Naive thymus-derived CD4-positive, alpha-beta T cell (primary cell): Measurements from ENCODE around the gene VAMP1. TPM values are rescaled to one million over a fixed set of nuclear protein-coding genes. Genes with fewer than 3 reads are reported as not detected.

ENCODE experiments used
- ATAC-seq: fragments of 150-1000 bp; cut with Tn5 transposase; 2 replicates; pipeline ENCODE4 v1.10.0; 2021; ENCODE audit warnings: mild to moderate bottlenecking, moderate library complexity
- CTCF ChIA-PET: fragments of 350-600 bp; sonication (Branson Sonifier 250); formaldehyde crosslinking; loops from one replicate; lab custom pipeline; 2021; ENCODE audit warnings: antibody characterized with exemption; lab: Charles Lee
- POLR2A ChIA-PET: fragments of 350-600 bp; sonication (Branson Sonifier 250); formaldehyde crosslinking; loops from one replicate; lab custom pipeline; 2021; ENCODE audit warnings: antibody characterized with exemption, inconsistent platforms; lab: Charles Lee
- DNase-seq, 9 donors: peaks; one replicate each; pipeline versions ENCODE4 v3.0.0 to v3.0.0-alpha.2; 2020 to 2022; ENCODE audit warnings: mixed read lengths in 1 of 9
- H3K27ac ChIP-seq: one replicate; pipeline ENCODE4 v1.7.0; 2013; ENCODE audit warnings: mild to moderate bottlenecking, low read depth, low read length, moderate library complexity
- H3K27me3 ChIP-seq, 2 donors: one replicate each; pipeline ENCODE4 v1.7.0; 2013; ENCODE audit warnings: low read length in 2 of 2, mild to moderate bottlenecking in 2 of 2, moderate library complexity in 2 of 2; ENCODE audit not compliant: control insufficient read depth in 2 of 2, insufficient read depth in 2 of 2
- H3K36me3 ChIP-seq, 3 experiments: 1 replicate in 2 of 3; 2 replicates in 1 of 3; pipeline ENCODE4 v1.7.0; 2013; ENCODE audit warnings: low read length in 3 of 3, mild to moderate bottlenecking in 3 of 3, moderate library complexity in 1 of 3; ENCODE audit not compliant: insufficient read depth in 3 of 3, control insufficient read depth in 2 of 3
- H3K4me1 ChIP-seq, 2 donors: one replicate each; pipeline ENCODE4 v1.7.0; 2013; ENCODE audit warnings: low read length in 2 of 2, mild to moderate bottlenecking in 2 of 2, moderate library complexity in 1 of 2; ENCODE audit not compliant: control insufficient read depth in 2 of 2, insufficient read depth in 2 of 2
- H3K4me3 ChIP-seq: 2 replicates; pipeline ENCODE4 v1.7.0; 2013; ENCODE audit warnings: mild to moderate bottlenecking, low read length
- H3K9me3 ChIP-seq, 3 experiments: 1 replicate in 2 of 3; 2 replicates in 1 of 3; pipeline ENCODE4 v1.7.0; 2013; ENCODE audit warnings: low read length in 3 of 3; ENCODE audit not compliant: control insufficient read depth in 2 of 3
- H3K27ac Mint-ChIP-seq, 9 donors: one replicate each; pipeline ENCODE4 v1.8.0; 2020 to 2022; ENCODE audit warnings: mixed read lengths in 9 of 9, mild to moderate bottlenecking in 8 of 9, moderate library complexity in 5 of 9, inconsistent platforms in 2 of 9
- H3K27me3 Mint-ChIP-seq, 5 donors: one replicate each; pipeline ENCODE4 v1.8.0; 2021 to 2022; ENCODE audit warnings: mixed read lengths in 5 of 5, mild to moderate bottlenecking in 1 of 5
- H3K36me3 Mint-ChIP-seq, 5 donors: one replicate each; pipeline ENCODE4 v1.8.0; 2020 to 2022; ENCODE audit warnings: mixed read lengths in 5 of 5, mild to moderate bottlenecking in 3 of 5, inconsistent platforms in 1 of 5
- H3K4me1 Mint-ChIP-seq, 7 donors: one replicate each; pipeline ENCODE4 v1.8.0; 2020 to 2022; ENCODE audit warnings: mixed read lengths in 7 of 7, mild to moderate bottlenecking in 3 of 7, inconsistent platforms in 1 of 7
- H3K4me3 Mint-ChIP-seq, 10 donors: one replicate each; pipeline ENCODE4 v1.8.0; 2020 to 2022; ENCODE audit warnings: mild to moderate bottlenecking in 10 of 10, mixed read lengths in 10 of 10, moderate library complexity in 6 of 10, inconsistent platforms in 2 of 10
- H3K9me3 Mint-ChIP-seq, 11 donors: one replicate each; pipeline ENCODE4 v1.8.0; 2020 to 2022; ENCODE audit warnings: mixed read lengths in 11 of 11, mild to moderate bottlenecking in 4 of 11, inconsistent platforms in 1 of 11, moderate library complexity in 1 of 11
- intact Hi-C, 2 donors: fragments of 100-400 bp; cut with micrococcal nuclease; formaldehyde crosslinking; loops; one replicate each; pipeline ENCODE4 v1.15.1; 2023
- polyA plus RNA-seq, 2 donors: library from polyadenylated mRNA; unstranded; fragments of 300-500 nt; fragmentation: Illumina TruSeq; gene quantifications; one replicate each; pipeline ENCODE4 v1.2.3, GENCODE V29; 2021
- total RNA-seq, 6 experiments: library from RNA in 5 of 6; stranded (reverse) in 5 of 6; gene quantifications; 1 replicate in 5 of 6; 2 replicates in 1 of 6; pipeline ENCODE4 v1.2.3 and lab custom pipeline; 2021 to 2026

The VAMP1 gene
- total and polyA plus RNA-seq, 7 experiments from 2014 or later: 10.9 to 123 (median 41.0) TPM

- intact Hi-C loops: loop anchor here (1.0 to 5.0 kb wide), 5 partner anchors 9 to 292 kb away; partner anchors contain the start of genes TAPBPL (in 2 of the 2), CD27 (in 1 of the 2), IFFO1 (in 1 of the 2) and MLF2 (in 1 of the 2)
- CTCF ChIA-PET: interaction anchor here (1.0 to 6.8 kb wide), 10 partner anchors 9 to 319 kb away, joined by 3 to 201 read pairs (median 7); partner anchors contain the start of genes CD27, TAPBPL and VAMP1
- peak overlapping the region; percentile 54 for H3K4me3 ChIP-seq
- no peaks in the 10 kb centered on the region for H3K27me3 ChIP-seq
- Mint-ChIP-seq H3K27me3 (no peaks in the 10 kb centered on the region), H3K9me3 (no peaks in the 10 kb centered on the region), H3K4me3 (peak overlapping the region; percentile 74 to 89 (median 85)), H3K4me1 (peaks cover 63 to 95% (median 83%) of the 10 kb centered on the region in 7 donors), H3K36me3 (peaks cover 19 to 78% (median 54%) of the 10 kb centered on the region in 5 donors), H3K27ac (peak overlapping the region; percentile 95 to 99 (median 98))
- H3K4me1 ChIP-seq: peaks cover 53 to 74% of the 10 kb centered on the region in 2 donors
- ATAC-seq (peak; percentile 12), DNase-seq (peak in 8 of 9 donors; percentile 37 to 74 (median 52))
- peaks cover 17 to 48% (median 28%) of the 10 kb centered on the region in 3 experiments for H3K36me3 ChIP-seq
- POLR2A ChIA-PET: interaction anchor here (0.6 to 16.5 kb wide), 15 partner anchors 10 to 138 kb away, joined by 3 to 726 read pairs (median 19); partner anchors contain the start of genes CD27, GAPDH, MRPL51 and TAPBPL
- H3K27ac ChIP-seq: peak overlapping the region; percentile 93
- H3K9me3 ChIP-seq: no peaks in the 10 kb centered on the region
Measured at GRCh38 chr12:6460751-6461371, 9.6 kb downstream of the VAMP1 start.

GRCh38 chr12:6459004-6459337, 11.5 kb downstream of the VAMP1 start:
- ChIA-PET POLR2A (interaction anchor here (1.2 to 16.5 kb wide), 6 partner anchors 12 to 122 kb away, joined by 5 to 726 read pairs (median 85); partner anchors contain the start of genes CD27, MRPL51, TAPBPL and VAMP1), CTCF (interaction anchor here (0.9 to 2.5 kb wide), 5 partner anchors 10 to 35 kb away, joined by 3 to 8 read pairs (median 4); no protein-coding TSS in a partner anchor)
- peaks cover 46 to 70% of the 10 kb centered on the region in 2 donors for H3K4me1 ChIP-seq
- Mint-ChIP-seq H3K4me3 (peak overlapping the region in 7 of 10 donors; percentile 37 to 66 (median 57)), H3K27me3 (no peaks in the 10 kb centered on the region), H3K27ac (peak overlapping the region; percentile 76 to 99 (median 95)), H3K9me3 (no peaks in the 10 kb centered on the region), H3K36me3 (peaks cover 19 to 69% (median 48%) of the 10 kb centered on the region in 5 donors), H3K4me1 (peaks cover 54 to 94% (median 81%) of the 10 kb centered on the region in 7 donors)
- no peak overlapping the region for H3K4me3 ChIP-seq
- peak overlapping the region; percentile 58 for H3K27ac ChIP-seq
- peaks cover 3 to 52% (median 28%) of the 10 kb centered on the region in 3 experiments for H3K36me3 ChIP-seq
- ATAC-seq (no peak), DNase-seq (no peak)
- intact Hi-C loops: no loop called here
- H3K27me3 ChIP-seq: no peaks in the 10 kb centered on the region
- H3K9me3 ChIP-seq: no peaks in the 10 kb centered on the region

DNA sequence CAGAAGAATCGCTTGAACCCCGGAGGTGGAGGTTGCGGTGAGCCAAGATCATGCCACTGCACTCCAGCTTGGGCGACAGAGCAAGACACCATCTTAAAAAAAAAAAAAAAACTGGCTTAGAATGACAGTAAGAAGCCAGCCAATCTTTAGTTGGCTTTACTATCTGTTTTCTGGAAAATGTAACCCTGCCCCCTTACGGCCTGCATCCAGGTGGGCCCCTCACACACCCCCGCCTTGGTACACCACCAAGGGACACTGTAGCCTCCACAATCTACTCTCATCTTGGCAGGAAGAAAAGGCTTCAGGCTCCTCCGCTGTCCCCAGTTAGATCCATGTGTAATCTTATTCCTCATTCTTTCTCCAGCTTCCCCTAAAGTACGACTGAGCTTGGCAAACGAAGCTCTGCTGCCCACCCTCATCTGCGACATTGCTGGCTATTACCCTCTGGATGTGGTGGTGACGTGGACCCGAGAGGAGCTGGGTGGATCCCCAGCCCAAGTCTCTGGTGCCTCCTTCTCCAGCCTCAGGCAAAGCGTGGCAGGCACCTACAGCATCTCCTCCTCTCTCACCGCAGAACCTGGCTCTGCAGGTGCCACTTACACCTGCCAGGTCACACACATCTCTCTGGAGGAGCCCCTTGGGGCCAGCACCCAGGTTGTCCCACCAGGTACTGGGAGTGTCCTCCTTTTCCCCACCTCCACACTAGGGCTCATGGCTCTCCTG, 12.0 kb downstream of the VAMP1 start:
- ATAC-seq (no peak), DNase-seq (no peak)
- ChIA-PET CTCF (interaction anchor here (0.9 to 1.8 kb wide), 4 partner anchors 31 to 78 kb away, joined by 3 to 6 read pairs (median 4); no protein-coding TSS in a partner anchor), POLR2A (interaction anchor here (0.6 to 16.5 kb wide), 9 partner anchors 12 to 634 kb away, joined by 3 to 726 read pairs (median 8); partner anchors contain the start of genes C1R, CD27, MRPL51 and TAPBPL)
- H3K4me3 ChIP-seq: no peak overlapping the region
- Mint-ChIP-seq H3K36me3 (peaks cover 19 to 69% (median 48%) of the 10 kb centered on the region in 5 donors), H3K4me1 (peaks cover 54 to 92% (median 78%) of the 10 kb centered on the region in 7 donors), H3K4me3 (peak overlapping the region in 7 of 10 donors; percentile 8 to 66 (median 39)), H3K27me3 (no peaks in the 10 kb centered on the region), H3K9me3 (no peaks in the 10 kb centered on the region), H3K27ac (peak overlapping the region; percentile 76 to 99 (median 95))
- H3K27me3 ChIP-seq: no peaks in the 10 kb centered on the region
- H3K27ac ChIP-seq: peak overlapping the region; percentile 58
- peaks cover 46 to 70% of the 10 kb centered on the region in 2 donors for H3K4me1 ChIP-seq
- intact Hi-C loops: no loop called here
- peaks cover 3 to 54% (median 28%) of the 10 kb centered on the region in 3 experiments for H3K36me3 ChIP-seq
- H3K9me3 ChIP-seq: no peaks in the 10 kb centered on the region

GRCh38 chr12:6457220-6457945, 13.1 kb downstream of the VAMP1 start:
- peaks cover 0 to 2% (median 0%) of the 10 kb centered on the region in 11 donors for H3K9me3 Mint-ChIP-seq
- H3K27me3 Mint-ChIP-seq: no peaks in the 10 kb centered on the region
- peaks cover 19 to 68% (median 43%) of the 10 kb centered on the region in 5 donors for H3K36me3 Mint-ChIP-seq
- DNase-seq (no peak), ATAC-seq (no peak)
- Histone ChIP-seq H3K27me3 (no peaks in the 10 kb centered on the region), H3K36me3 (peaks cover 3 to 59% (median 28%) of the 10 kb centered on the region in 3 experiments), H3K27ac (peak overlapping the region; percentile 43), H3K9me3 (no peaks in the 10 kb centered on the region), H3K4me3 (no peak overlapping the region), H3K4me1 (peaks cover 41 to 66% of the 10 kb centered on the region in 2 donors)
- POLR2A ChIA-PET: interaction anchor here (0.6 to 16.5 kb wide), 11 partner anchors 8 to 635 kb away, joined by 3 to 726 read pairs (median 6); partner anchors contain the start of genes C1R, CD27, TAPBPL and VAMP1
- peak overlapping the region; percentile 41 to 99 (median 84) for H3K27ac Mint-ChIP-seq
- intact Hi-C loops: no loop called here
- H3K4me3 Mint-ChIP-seq: peak overlapping the region in 2 of 10 donors; percentile 11 to 49
- peaks cover 49 to 92% (median 76%) of the 10 kb centered on the region in 7 donors for H3K4me1 Mint-ChIP-seq
- CTCF ChIA-PET: interaction anchor here (1.3 to 1.4 kb wide), 2 partner anchors 8 to 79 kb away, joined by 3 to 6 read pairs; no protein-coding TSS in a partner anchor

- Histone ChIP-seq H3K4me1 (peaks cover 35 to 57% of the 10 kb centered on the region in 2 donors), H3K27ac (peak overlapping the region; percentile 96), H3K9me3 (no peaks in the 10 kb centered on the region), H3K4me3 (peak overlapping the region; percentile 83), H3K27me3 (no peaks in the 10 kb centered on the region), H3K36me3 (peaks cover 8 to 62% (median 12%) of the 10 kb centered on the region in 3 experiments)
- peaks cover 9 to 55% (median 25%) of the 10 kb centered on the region in 5 donors for H3K36me3 Mint-ChIP-seq
- ChIA-PET CTCF (interaction anchor here (1.0 to 6.6 kb wide), 6 partner anchors 9 to 84 kb away, joined by 3 to 46 read pairs (median 6); partner anchors contain the start of gene VAMP1), POLR2A (interaction anchor here (0.7 to 18.5 kb wide), 10 partner anchors 5 to 115 kb away, joined by 3 to 726 read pairs (median 46); partner anchors contain the start of genes CD27, GAPDH, TAPBPL and VAMP1)
- H3K4me3 Mint-ChIP-seq: peak overlapping the region; percentile 96 to 100 (median 98)
- intact Hi-C loops: loop anchor here (1.0 kb wide), 5 partner anchors 8 to 41 kb away; partner anchors contain the start of genes CD27 (in 2 of the 2) and NCAPD2 (in 1 of the 2)
- ATAC-seq: no peak
- peak overlapping the region; percentile 96 to 100 (median 99) for H3K27ac Mint-ChIP-seq
- peaks cover 0 to 2% (median 0%) of the 10 kb centered on the region in 11 donors for H3K9me3 Mint-ChIP-seq
- peaks cover 44 to 82% (median 69%) of the 10 kb centered on the region in 7 donors for H3K4me1 Mint-ChIP-seq
- no peaks in the 10 kb centered on the region for H3K27me3 Mint-ChIP-seq
- no peak for DNase-seq
Measured at GRCh38 chr12:6452944-6453630, 17.4 kb downstream of the VAMP1 start.
